ENCODE results near the gene SEPTIN5. TPM values are rescaled to one million over a fixed set of nuclear protein-coding genes. Genes with fewer than 3 reads are reported as not detected.

The SEPTIN5 gene
- total and polyA plus RNA-seq, 9 of the 15 experiments (the other 6 are each of a cell fraction or from before 2014, with no cell fraction given): 0.03 to 195 (median 119) TPM

DNA sequence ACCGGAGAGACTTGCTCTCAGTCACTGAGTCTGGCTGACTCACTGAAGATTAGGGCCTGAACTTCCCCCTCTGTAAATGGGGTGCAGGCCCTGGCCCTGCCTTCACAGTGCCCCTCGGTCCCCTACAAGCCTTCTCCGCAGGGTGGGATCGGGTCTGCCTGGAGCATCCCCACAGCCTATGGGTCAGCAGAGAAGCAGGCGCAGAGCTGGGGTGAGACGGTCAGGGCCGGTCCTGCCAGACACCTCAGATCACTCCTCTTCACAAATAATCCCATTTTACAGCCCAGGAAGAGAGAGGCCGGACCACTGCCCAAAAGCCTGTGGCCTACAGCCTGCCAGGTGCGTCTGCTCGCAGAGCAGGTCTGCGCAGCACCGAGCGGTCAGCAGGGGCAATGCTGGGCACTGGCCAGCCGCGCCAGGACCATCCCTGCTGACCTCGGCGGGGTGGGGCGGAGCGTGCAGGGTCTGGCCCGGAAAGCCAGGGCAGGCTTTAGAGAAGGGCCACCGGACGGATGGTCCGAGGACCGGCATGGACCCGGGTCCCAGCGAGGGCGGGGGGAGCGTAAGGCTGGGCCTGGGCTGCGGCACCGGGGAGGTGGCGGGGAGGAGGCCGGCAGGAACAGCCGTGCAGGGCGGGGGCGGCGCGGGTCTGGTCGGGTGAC is 522 bp upstream of the SEPTIN5 start (continued):
- TF ChIP-seq RCOR1 (IDR thresholded peaks at IDR 0.05; ENCODE audit: borderline replicate concordance in 1 of 2, low read depth in 2 of 2, low read length in 2 of 2): no peak
- no peak for TF ChIP-seq NFIC (IDR thresholded peaks at IDR 0.05)
- no peak for TF ChIP-seq ASH1L (IDR thresholded peaks at IDR 0.05; ENCODE audit: borderline replicate concordance, low read depth, partially characterized antibody)
- TF ChIP-seq ZBTB1 (CRISPR knock-in tag; IDR thresholded peaks at IDR 0.05; ENCODE audit: borderline replicate concordance, low read depth): no peak
- TF ChIP-seq RFX5 (IDR thresholded peaks at IDR 0.05; ENCODE audit: low read depth, low read length): no peak
- TF ChIP-seq KLF10 (CRISPR knock-in tag; IDR thresholded peaks at IDR 0.05): no peak
- TF ChIP-seq BRF1 (IDR thresholded peaks at IDR 0.05; ENCODE audit: borderline replicate concordance, extremely low read depth, insufficient read length): no peak
- no peak for TF ChIP-seq SNIP1 (IDR thresholded peaks at IDR 0.05; ENCODE audit: low read depth)
- no peak for TF ChIP-seq CBFB (CRISPR knock-in tag; IDR thresholded peaks at IDR 0.05)
- no peak for TF ChIP-seq ZNF316 (IDR thresholded peaks at IDR 0.05)
- TF ChIP-seq MCM7 (IDR thresholded peaks at IDR 0.05): no peak
- TF ChIP-seq PHB (CRISPR knock-in tag; IDR thresholded peaks at IDR 0.05): no peak
- no peak for TF ChIP-seq SMARCB1 (IDR thresholded peaks at IDR 0.05; ENCODE audit: insufficient read length, low read depth)
- TF ChIP-seq, protein P1, sequence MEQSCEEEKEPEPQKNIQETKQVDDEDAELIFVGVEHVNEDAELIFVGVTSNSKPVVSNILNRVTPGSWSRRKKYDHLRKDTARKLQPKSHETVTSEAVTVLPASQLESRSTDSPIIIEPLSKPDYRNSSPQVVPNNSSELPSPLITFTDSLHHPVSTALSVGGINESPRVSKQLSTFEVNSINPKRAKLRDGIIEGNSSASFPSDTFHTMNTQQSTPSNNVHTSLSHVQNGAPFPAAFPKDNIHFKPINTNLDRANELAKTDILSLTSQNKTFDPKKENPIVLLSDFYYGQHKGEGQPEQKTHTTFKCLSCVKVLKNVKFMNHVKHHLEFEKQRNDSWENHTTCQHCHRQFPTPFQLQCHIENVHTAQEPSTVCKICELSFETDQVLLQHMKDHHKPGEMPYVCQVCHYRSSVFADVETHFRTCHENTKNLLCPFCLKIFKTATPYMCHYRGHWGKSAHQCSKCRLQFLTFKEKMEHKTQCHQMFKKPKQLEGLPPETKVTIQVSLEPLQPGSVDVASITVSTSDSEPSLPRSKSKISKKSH (CRISPR knock-in tag; IDR thresholded peaks at IDR 0.05): no peak
- TF ChIP-seq EP400 (IDR thresholded peaks at IDR 0.05): no peak
- no peak for TF ChIP-seq LEF1 (IDR thresholded peaks at IDR 0.05)
- TF ChIP-seq FOXK2 (conservative IDR thresholded peaks at IDR 0.05 in 1 of 2, IDR thresholded peaks at IDR 0.05 in 1 of 2; ENCODE audit: low read depth in 2 of 2): no peak
- no peak for TF ChIP-seq SRSF3 (IDR thresholded peaks at IDR 0.05; ENCODE audit: insufficient read depth, low read length)
- no peak for TF ChIP-seq SMARCA4 (IDR thresholded peaks at IDR 0.05)
- no peak for TF ChIP-seq MCM3 (IDR thresholded peaks at IDR 0.05)
- TF ChIP-seq, protein P2, sequence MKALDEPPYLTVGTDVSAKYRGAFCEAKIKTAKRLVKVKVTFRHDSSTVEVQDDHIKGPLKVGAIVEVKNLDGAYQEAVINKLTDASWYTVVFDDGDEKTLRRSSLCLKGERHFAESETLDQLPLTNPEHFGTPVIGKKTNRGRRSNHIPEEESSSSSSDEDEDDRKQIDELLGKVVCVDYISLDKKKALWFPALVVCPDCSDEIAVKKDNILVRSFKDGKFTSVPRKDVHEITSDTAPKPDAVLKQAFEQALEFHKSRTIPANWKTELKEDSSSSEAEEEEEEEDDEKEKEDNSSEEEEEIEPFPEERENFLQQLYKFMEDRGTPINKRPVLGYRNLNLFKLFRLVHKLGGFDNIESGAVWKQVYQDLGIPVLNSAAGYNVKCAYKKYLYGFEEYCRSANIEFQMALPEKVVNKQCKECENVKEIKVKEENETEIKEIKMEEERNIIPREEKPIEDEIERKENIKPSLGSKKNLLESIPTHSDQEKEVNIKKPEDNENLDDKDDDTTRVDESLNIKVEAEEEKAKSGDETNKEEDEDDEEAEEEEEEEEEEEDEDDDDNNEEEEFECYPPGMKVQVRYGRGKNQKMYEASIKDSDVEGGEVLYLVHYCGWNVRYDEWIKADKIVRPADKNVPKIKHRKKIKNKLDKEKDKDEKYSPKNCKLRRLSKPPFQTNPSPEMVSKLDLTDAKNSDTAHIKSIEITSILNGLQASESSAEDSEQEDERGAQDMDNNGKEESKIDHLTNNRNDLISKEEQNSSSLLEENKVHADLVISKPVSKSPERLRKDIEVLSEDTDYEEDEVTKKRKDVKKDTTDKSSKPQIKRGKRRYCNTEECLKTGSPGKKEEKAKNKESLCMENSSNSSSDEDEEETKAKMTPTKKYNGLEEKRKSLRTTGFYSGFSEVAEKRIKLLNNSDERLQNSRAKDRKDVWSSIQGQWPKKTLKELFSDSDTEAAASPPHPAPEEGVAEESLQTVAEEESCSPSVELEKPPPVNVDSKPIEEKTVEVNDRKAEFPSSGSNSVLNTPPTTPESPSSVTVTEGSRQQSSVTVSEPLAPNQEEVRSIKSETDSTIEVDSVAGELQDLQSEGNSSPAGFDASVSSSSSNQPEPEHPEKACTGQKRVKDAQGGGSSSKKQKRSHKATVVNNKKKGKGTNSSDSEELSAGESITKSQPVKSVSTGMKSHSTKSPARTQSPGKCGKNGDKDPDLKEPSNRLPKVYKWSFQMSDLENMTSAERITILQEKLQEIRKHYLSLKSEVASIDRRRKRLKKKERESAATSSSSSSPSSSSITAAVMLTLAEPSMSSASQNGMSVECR (CRISPR knock-in tag; IDR thresholded peaks at IDR 0.05): no peak
- no peak for TF ChIP-seq NR2F6 (CRISPR knock-in tag; IDR thresholded peaks at IDR 0.05)
- TF ChIP-seq NRF1 (conservative IDR thresholded peaks at IDR 0.05 in 1 of 2, IDR thresholded peaks at IDR 0.05 in 1 of 2): peak; percentile 18 to 36; a peak in 2 of 4 replicates
- TF ChIP-seq, protein P3, sequence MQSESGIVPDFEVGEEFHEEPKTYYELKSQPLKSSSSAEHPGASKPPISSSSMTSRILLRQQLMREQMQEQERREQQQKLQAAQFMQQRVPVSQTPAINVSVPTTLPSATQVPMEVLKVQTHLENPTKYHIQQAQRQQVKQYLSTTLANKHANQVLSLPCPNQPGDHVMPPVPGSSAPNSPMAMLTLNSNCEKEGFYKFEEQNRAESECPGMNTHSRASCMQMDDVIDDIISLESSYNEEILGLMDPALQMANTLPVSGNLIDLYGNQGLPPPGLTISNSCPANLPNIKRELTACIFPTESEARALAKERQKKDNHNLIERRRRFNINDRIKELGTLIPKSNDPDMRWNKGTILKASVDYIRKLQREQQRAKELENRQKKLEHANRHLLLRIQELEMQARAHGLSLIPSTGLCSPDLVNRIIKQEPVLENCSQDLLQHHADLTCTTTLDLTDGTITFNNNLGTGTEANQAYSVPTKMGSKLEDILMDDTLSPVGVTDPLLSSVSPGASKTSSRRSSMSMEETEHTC (IDR thresholded peaks at IDR 0.05): 0 out of 2 replicates have a peak, but pooled peaks have one; percentile 38
